Smooth muscle cell (in vitro differentiated cells): Measurements from ENCODE around the gene TP53BP1. TPM values are rescaled to one million over a fixed set of nuclear protein-coding genes. Genes with fewer than 3 reads are reported as not detected.

Experiments
- DNase-seq: peaks from one replicate; lab custom pipeline; 2025; ENCODE audit not compliant: unreplicated experiment; lab: John Stamatoyannopoulos, UW
- H2AFZ ChIP-seq: fragments of 200-600 bp; sonication (generic); 2 replicates; pipeline ENCODE4 v1.6.0; 2016; ENCODE audit warnings: antibody characterized with exemption, low read depth, mild to moderate bottlenecking
- H3F3A ChIP-seq: fragments of 200-600 bp; sonication (generic); 2 replicates; pipeline ENCODE4 v1.6.0; 2017; ENCODE audit warnings: antibody characterized with exemption, low read depth
- H3K27ac ChIP-seq: fragments of 200-600 bp; sonication (generic); 2 replicates; pipeline ENCODE4 v1.5.1; 2016; ENCODE audit warnings: low read depth, mild to moderate bottlenecking
- H3K27me3 ChIP-seq: fragments of 200-600 bp; sonication (generic); 2 replicates; pipeline ENCODE4 v1.6.1; 2016; ENCODE audit warnings: low read depth, mild to moderate bottlenecking
- H3K36me3 ChIP-seq: fragments of 200-600 bp; sonication (generic); 2 replicates; pipeline ENCODE4 v1.5.1; 2016; ENCODE audit warnings: low read depth
- H3K4me1 ChIP-seq: fragments of 200-600 bp; sonication (generic); 2 replicates; pipeline ENCODE4 v1.5.1; 2016; ENCODE audit warnings: low read depth
- H3K4me2 ChIP-seq: fragments of 200-600 bp; sonication (generic); 2 replicates; pipeline ENCODE4 v1.6.0; 2016; ENCODE audit warnings: mild to moderate bottlenecking
- H3K4me3 ChIP-seq: fragments of 200-600 bp; sonication (generic); 2 replicates; pipeline ENCODE4 v1.5.1; 2016; ENCODE audit warnings: mild to moderate bottlenecking
- H3K79me2 ChIP-seq: fragments of 200-600 bp; sonication (generic); 2 replicates; pipeline ENCODE4 v1.6.0; 2016; ENCODE audit warnings: low read depth, mild to moderate bottlenecking
- H3K9ac ChIP-seq: fragments of 200-600 bp; sonication (generic); 2 replicates; pipeline ENCODE4 v1.6.0; 2016; ENCODE audit warnings: low read depth
- H3K9me3 ChIP-seq: fragments of 200-600 bp; sonication (generic); replicated peaks from 2 replicates; pipeline ENCODE4 v1.5.1; 2016; ENCODE audit warnings: low read depth
- H4K20me1 ChIP-seq: fragments of 200-600 bp; sonication (generic); 2 replicates; pipeline ENCODE4 v1.6.0; 2016; ENCODE audit warnings: low read depth
- CTCF ChIP-seq: fragments of 200-600 bp; sonication (generic); IDR thresholded peaks from 2 replicates; pipeline ENCODE4 v1.5.1; 2017; ENCODE audit warnings: borderline replicate concordance, mild to moderate bottlenecking, antibody characterized with exemption; ENCODE audit not compliant: insufficient read depth, poor library complexity, severe bottlenecking
- WGBS: methylation state at CpG from one replicate; pipeline ENCODE4 v1.1.7; 2016; ENCODE audit warnings: low lambda C conversion rate; 5-methylcytosine and 5-hydroxymethylcytosine counted together
- polyA plus RNA-seq: library from polyadenylated mRNA; unstranded; fragments of >200 nt; fragmentation: Nextera tagmentation; extraction: Ambion mirVana; gene quantifications from 2 replicates; pipeline ENCODE4 v1.2.1, GENCODE V29; 2016
- total RNA-seq: library from RNA; depleted of rRNA; stranded (reverse); fragments of >200 nt; gene quantifications from 2 replicates; pipeline ENCODE4 v1.2.3, GENCODE V29; 2014

TP53BP1 gene
- total and polyA plus RNA-seq, 2 experiments from 2014 or later = 24.1 to 41.5 TPM

- no peak overlapping the region for H3K27ac ChIP-seq
- no peak overlapping the region for H3K9ac ChIP-seq
- peaks cover 8% of the 10 kb centered on the region for H4K20me1 ChIP-seq
- H3K27me3 ChIP-seq = no peaks in the 10 kb centered on the region
- no peaks in the 10 kb centered on the region for H3K4me1 ChIP-seq
- H3K4me3 ChIP-seq = no peak overlapping the region
- H2AFZ ChIP-seq = no peak overlapping the region
- no peaks in the 10 kb centered on the region for H3F3A ChIP-seq
- 73% methylated on average over 4 of the region's 4 CpGs for WGBS
- no peak for DNase-seq
- no peak overlapping the region for H3K4me2 ChIP-seq
- peaks cover 41% of the 10 kb centered on the region for H3K36me3 ChIP-seq
- no peaks in the 10 kb centered on the region for H3K9me3 ChIP-seq
- no peak for TF ChIP-seq CTCF
- H3K79me2 ChIP-seq = no peaks in the 10 kb centered on the region
Measured at GRCh38 chr15:43408789-43409188, 84.2 kb downstream of the TP53BP1 start.

GRCh38 chr15:43406808-43407207 lies 86.1 kb downstream of the TP53BP1 start:
- no peak for DNase-seq
- peaks cover 36% of the 10 kb centered on the region for H3K36me3 ChIP-seq
- WGBS = 100% methylated on average over 2 of the region's 2 CpGs
- peaks cover 8% of the 10 kb centered on the region for H4K20me1 ChIP-seq
- no peak overlapping the region for H3K27ac ChIP-seq
- H3K4me2 ChIP-seq = no peak overlapping the region
- H3K4me3 ChIP-seq = no peak overlapping the region
- H3K4me1 ChIP-seq = no peaks in the 10 kb centered on the region
- no peaks in the 10 kb centered on the region for H3K27me3 ChIP-seq
- H3K9ac ChIP-seq = no peak overlapping the region
- no peaks in the 10 kb centered on the region for H3K79me2 ChIP-seq
- H3K9me3 ChIP-seq = no peaks in the 10 kb centered on the region
- no peak for TF ChIP-seq CTCF
- H2AFZ ChIP-seq = no peak overlapping the region
- H3F3A ChIP-seq = no peaks in the 10 kb centered on the region

- Histone ChIP-seq H3K4me1 (no peaks in the 10 kb centered on the region), H3F3A (no peaks in the 10 kb centered on the region), H3K9ac (no peak overlapping the region), H3K27me3 (no peaks in the 10 kb centered on the region), H3K27ac (no peak overlapping the region), H2AFZ (no peak overlapping the region), H3K36me3 (peaks cover 36% of the 10 kb centered on the region), H3K9me3 (no peaks in the 10 kb centered on the region), H3K4me3 (no peak overlapping the region), H3K4me2 (no peak overlapping the region), H4K20me1 (peaks cover 8% of the 10 kb centered on the region), H3K79me2 (no peaks in the 10 kb centered on the region)
- 82% methylated on average over 2 of the region's 2 CpGs for WGBS
- no peak for DNase-seq
- no peak for TF ChIP-seq CTCF
Measured at GRCh38 chr15:43406189-43406588, 86.8 kb downstream of the TP53BP1 start.

- TF ChIP-seq CTCF = no peak
- H2AFZ ChIP-seq = no peak overlapping the region
Measured at GRCh38 chr15:43404130-43404529, 88.8 kb downstream of the TP53BP1 start.

More at GRCh38 chr15:43404130-43404529, 88.8 kb downstream of the TP53BP1 start:
- H3K4me3 ChIP-seq = no peak overlapping the region
- H3K79me2 ChIP-seq = no peaks in the 10 kb centered on the region
- H3K9ac ChIP-seq = no peak overlapping the region
- peaks cover 26% of the 10 kb centered on the region for H3K36me3 ChIP-seq
- H3F3A ChIP-seq = no peaks in the 10 kb centered on the region
- WGBS = 95% methylated on average over 5 of the region's 5 CpGs
- H3K4me1 ChIP-seq = no peaks in the 10 kb centered on the region
- no peak for DNase-seq
- no peaks in the 10 kb centered on the region for H3K9me3 ChIP-seq
- H4K20me1 ChIP-seq = no peaks in the 10 kb centered on the region
- H3K4me2 ChIP-seq = no peak overlapping the region
- no peak overlapping the region for H3K27ac ChIP-seq
- no peaks in the 10 kb centered on the region for H3K27me3 ChIP-seq
